ENCODE results near the gene ANKMY1.

- TF ChIP-seq CTCF (IDR thresholded peaks at IDR 0.05) (no peak), EZH2 (IDR thresholded peaks at IDR 0.05; ENCODE audit: borderline replicate concordance, insufficient read depth, low read depth, low read length, poor library complexity, severe bottlenecking) (no peak)
Observed at GRCh38 chr2:240455647-240456446, 101.9 kb downstream of the ANKMY1 start.
